IPS-NIHi7 (cell line): ENCODE measurements around the gene ERRFI1.

Experiments used
- DNase-seq: peaks from one replicate; pipeline ENCODE4 v3.0.0; 2012; ENCODE audit warnings: mixed read lengths; ENCODE audit errors: extremely low spot score

ERRFI1 gene

GRCh38 chr1:8003438-8004112, 22.5 kb downstream of the ERRFI1 start:
- DNase-seq, result no peak

DNA sequence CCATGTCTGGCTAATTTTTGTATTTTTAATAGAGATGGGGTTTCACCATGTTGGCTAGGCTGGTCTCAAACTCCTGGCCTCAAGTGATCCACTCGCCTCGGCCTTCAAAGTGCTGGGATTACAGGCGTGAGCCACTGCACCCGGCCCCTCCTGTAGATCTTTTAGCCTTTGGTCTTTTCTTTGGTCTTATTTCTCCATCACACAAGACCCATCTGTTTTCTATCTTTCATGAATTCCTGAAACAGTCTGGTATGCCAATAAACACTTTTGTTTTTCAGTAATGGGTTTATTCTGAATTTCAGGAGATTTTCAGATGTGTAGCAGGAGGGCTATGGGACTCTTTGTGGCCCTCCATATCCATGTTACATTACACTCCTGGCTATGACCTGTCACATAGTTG, 23.2 kb downstream of the ERRFI1 start:
- DNase-seq, result no peak

GRCh38 chr1:8002329-8002910, 23.7 kb downstream of the ERRFI1 start:
- no peak for DNase-seq

- DNase-seq, result no peak
Measured at GRCh38 chr1:7995437-7995836, 30.7 kb downstream of the ERRFI1 start.

DNA sequence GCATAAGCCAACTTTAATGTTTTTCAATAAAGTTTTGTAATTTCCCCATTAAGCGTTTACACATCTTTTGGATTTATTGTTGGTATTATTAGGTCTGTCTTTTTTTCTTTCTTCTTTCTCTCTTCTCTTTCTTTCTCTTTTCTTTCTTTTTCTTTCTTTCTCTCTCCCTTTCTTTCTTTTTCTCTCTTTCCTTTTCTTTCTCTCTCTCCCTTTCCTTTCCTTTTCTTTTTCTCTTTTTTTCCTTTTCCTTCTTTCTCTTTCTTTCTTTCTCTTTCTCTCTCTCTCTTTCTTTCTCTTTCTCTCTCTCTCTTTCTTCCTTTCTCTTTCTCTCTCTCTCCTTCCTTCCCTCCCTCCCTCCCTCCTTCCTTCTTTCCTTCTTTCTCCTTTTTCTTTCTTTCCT, 31.3 kb downstream of the ERRFI1 start:
- DNase-seq, result no peak

DNA sequence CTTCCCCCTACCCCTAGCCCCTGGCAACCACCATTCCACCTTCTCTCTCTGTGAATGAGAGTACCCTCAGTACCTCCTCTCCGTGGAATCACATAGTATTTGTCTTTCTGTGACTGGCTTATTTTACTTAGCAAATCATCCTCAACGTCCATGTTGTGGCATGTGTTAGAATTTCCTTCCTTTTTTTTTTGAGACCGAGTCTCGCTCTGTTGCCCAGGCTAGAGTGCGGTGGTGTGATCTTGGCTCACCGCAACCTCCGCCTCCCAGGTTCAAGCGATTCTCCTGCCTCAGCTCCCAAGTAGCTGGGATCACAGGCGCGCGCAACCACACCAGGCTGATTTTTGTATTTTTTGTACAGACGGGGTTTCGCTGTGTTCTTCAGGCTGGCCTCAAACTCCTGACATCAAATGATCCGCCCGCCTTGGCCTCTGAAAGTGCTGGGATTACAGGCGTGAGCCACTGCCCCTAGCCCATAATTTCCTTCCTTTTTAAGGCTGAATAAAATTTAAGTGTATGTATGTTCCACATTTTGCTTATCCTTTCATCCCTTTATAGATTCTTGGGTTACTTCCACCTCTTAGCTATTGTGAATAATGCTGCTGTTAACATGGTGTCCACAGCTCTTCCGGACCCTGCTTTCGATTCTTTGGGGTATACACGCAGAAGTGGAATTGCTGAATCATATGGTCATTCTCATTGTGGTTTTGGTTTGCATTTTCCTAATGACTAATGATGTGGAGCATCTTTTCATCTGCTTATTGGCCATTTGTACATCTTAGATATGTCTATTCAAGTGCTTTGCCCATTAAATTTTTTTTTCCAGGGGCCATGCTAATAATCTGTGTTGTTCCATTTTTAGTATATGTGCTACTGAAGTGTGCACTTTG, 32.3 kb downstream of the ERRFI1 start:
- DNase-seq, result no peak

- DNase-seq, result no peak
Measured at GRCh38 chr1:7992885-7993284, 33.2 kb downstream of the ERRFI1 start.

- DNase-seq, result peak; percentile 89
Measured at GRCh38 chr1:7991504-7992440, 34.3 kb downstream of the ERRFI1 start.

DNA sequence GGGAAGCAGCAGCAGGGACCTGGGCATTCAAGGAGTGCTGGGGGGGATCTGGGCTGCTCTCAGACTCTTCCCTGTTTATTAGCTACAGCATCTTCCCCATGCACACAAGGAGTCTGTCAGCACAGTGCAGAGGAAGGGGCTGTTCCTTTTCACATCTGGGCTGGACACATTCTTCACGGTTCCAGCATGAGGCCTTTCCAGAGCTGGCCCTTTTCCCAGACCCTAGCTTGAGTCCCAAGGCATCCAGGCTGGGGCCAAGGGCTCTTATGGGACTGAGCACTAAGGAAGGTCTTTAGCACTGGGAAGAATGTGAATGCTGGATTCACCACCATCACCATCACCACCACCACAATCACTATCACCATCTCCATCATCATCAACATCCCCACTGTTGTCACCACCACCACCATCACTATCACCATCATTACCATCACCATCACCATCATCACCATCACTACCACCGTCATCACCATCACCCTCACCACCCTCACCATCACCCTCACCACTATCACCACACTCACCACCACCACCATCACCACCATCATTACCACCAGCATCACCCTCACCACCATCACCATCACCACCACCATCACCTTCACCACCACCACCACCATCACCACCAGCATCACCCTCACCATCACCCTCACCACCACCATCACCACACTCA, 36.2 kb downstream of the ERRFI1 start:
- DNase-seq, result no peak

- DNase-seq, result no peak
Measured at GRCh38 chr1:7988576-7988975, 37.5 kb downstream of the ERRFI1 start.

DNA sequence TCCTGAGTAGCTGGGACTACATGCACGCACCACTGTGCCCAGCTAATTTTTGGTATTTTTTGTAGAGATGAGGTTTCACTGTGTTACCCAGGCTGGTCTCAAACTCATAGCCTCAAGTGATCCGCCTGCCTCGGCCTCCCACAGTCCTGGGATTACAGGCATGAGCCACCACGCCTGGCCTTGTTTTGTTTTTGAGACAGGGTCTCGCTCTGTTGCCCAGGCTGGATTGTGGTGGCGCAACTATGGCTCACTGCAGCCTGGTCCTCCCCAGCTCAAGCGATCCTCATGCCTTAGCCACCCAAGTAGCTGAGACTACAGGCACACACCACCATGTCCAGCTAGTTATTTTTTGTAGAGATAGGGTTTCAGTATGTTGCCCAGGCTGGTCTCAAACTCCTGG, 38.6 kb downstream of the ERRFI1 start:
- no peak for DNase-seq

- DNase-seq, result no peak
Measured at GRCh38 chr1:7985851-7986612, 40.1 kb downstream of the ERRFI1 start.

- DNase-seq, result no peak
Measured at GRCh38 chr1:7984811-7985210, 41.3 kb downstream of the ERRFI1 start.

GRCh38 chr1:7983086-7983778, 42.9 kb downstream of the ERRFI1 start:
- no peak for DNase-seq

GRCh38 chr1:7980984-7981383, 45.1 kb downstream of the ERRFI1 start:
- no peak for DNase-seq

DNA sequence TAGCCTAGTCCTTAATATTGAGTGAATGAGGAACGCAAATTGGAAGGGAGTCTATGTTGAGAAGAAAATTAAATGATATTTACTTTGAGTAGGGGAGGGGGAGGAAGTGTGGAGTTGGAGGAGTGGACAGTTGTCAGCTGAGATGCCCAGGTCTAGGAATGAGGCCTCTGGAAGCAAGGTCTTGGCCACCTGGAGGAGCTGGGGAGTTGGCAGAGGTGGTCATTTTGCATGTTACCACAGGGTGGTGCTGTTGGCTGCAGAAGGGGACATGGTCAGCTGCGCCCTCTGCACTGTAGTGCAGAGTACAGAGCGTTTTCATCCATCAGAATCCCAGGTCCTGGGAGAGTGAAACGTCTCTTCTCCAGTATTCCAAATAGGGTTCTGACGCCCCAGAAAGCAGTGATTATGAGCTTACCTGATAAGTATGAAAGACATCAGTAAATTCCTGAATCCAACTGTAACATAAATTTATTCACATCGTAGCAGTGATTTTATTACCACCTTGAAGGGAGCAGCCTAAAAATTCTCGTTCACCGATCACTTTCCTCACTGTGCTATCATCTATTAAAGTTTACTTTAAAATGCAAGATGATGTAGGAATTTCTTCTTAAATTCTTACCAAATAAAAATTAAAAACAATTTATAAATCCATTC, 50.8 kb downstream of the ERRFI1 start:
- DNase-seq, result peak; percentile 93

DNA sequence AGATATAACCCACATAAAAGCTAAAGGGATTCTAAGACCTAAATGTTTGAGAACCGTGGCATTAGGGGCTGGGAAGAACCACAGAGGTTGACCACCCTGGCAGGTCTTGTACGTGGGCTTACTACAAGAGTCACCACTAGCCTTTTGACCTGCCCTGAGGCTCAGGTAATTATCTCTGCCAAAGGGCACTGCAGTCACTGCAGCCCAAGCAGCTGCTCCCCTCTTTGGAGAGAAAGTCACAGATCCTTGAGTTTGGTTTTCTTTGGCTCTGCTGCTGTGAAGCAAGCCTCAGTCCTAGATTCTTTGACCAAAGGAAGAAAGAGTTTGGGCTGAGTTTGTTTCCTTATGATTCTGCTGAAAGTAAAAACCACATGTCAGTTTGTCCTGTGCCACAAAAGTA, 53.0 kb downstream of the ERRFI1 start:
- DNase-seq, result no peak

- no peak for DNase-seq
Measured at GRCh38 chr1:7972285-7972684, 53.8 kb downstream of the ERRFI1 start.

DNA sequence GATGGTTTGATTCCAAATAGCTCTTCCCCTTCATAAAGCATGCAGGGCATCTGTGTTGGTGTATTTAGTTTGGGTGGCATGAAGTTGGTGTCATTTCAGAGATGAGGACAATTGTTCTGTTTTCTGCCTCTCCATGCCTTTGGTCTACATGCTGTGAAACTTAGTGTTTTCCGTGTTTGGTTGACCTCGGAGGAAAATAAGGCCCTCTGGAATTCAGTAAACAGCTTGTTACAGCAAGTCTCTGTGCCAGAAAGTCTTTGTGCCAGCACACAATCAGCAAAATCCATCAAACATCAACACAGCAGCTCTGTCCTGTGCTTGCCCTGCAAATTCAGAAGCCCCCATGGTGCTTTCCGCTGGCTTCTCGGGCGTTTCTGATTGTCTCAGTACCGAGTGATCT, 55.1 kb downstream of the ERRFI1 start:
- no peak for DNase-seq
